HCT116 (cell line): ENCODE data around the gene KCTD18. TPM values are rescaled to one million over a fixed set of nuclear protein-coding genes. Genes with fewer than 3 reads are reported as not detected.

ENCODE experiments used
- ATAC-seq: fragments of 200-7000 bp; cut with Tn5 transposase; 2 replicates; pipeline ENCODE4 v1.9.1; 2020; ENCODE audit warnings: mild to moderate bottlenecking, moderate library complexity
- BruUV-seq: library from RNA; stranded (reverse); fragments of 400-500 nt; replicated peaks from 2 replicates; lab custom pipeline; 2021; lab: Mats Ljungman, UMichigan
- CTCF ChIA-PET: fragments of 300-600 bp; sonication (Branson Sonifier 250); formaldehyde crosslinking; loops from one replicate; lab custom pipeline; 2021; ENCODE audit warnings: antibody characterized with exemption; lab: Charles Lee
- POLR2A ChIA-PET: fragments of 300-600, 350-600 bp; sonication (Branson Sonifier 250); formaldehyde crosslinking; loops from one replicate; lab custom pipeline; 2021; ENCODE audit warnings: antibody characterized with exemption; lab: Charles Lee
- RAD21 ChIA-PET, 2 experiments: fragments of 300-600 bp; sonication (Branson Sonifier 250); formaldehyde crosslinking; loops; one replicate each; lab custom pipeline; 2023; ENCODE audit warnings: low total read pairs in 2 of 2; ENCODE audit not compliant: uncharacterized antibody in 2 of 2, unreplicated experiment in 2 of 2, low non-redundant PET in 1 of 2; lab: Charles Lee
- DNase-seq: peaks from one replicate; pipeline ENCODE4 v3.0.0-alpha.2; 2010; ENCODE audit warnings: low read depth, low spot score
- H2AFZ ChIP-seq: fragments of 200-600 bp; shearing (Covaris generic), sonication (generic); 2 replicates; pipeline ENCODE4 v1.6.1; 2017; ENCODE audit warnings: low read depth, mixed run types, mixed read lengths, antibody characterized with exemption, low read length; ENCODE audit not compliant: poor library complexity, severe bottlenecking
- H3K27ac ChIP-seq: 2 replicates; pipeline ENCODE4 v1.5.1; 2012; ENCODE audit warnings: low read depth, low read length
- H3K27me3 ChIP-seq: fragments of 200-600 bp; sonication (generic); 2 replicates; pipeline ENCODE4 v1.6.1; 2016; ENCODE audit warnings: mixed run types, low read length, mixed read lengths; ENCODE audit not compliant: insufficient read depth
- H3K36me3 ChIP-seq, 2 experiments: fragments of 200-500 bp in 1 of 2; fragments of 200-600 bp in 1 of 2; sonication (Bioruptor generic) in 1 of 2; sonication (generic) in 1 of 2; 2 replicates each; pipeline versions ENCODE4 v1.5.1 to v1.6.1; 2014 to 2016; ENCODE audit warnings: low read length in 2 of 2, inconsistent platforms in 1 of 2, mixed read lengths in 1 of 2, mixed run types in 1 of 2; ENCODE audit not compliant: insufficient read depth in 2 of 2, control insufficient read depth in 1 of 2
- H3K4me1 ChIP-seq, 2 experiments: fragments of 200-600 bp in 1 of 2; sonication (generic) in 1 of 2; 2 replicates each; pipeline versions ENCODE4 v1.5.1 to v1.6.1; 2012 to 2017; ENCODE audit warnings: low read length in 2 of 2, inconsistent platforms in 1 of 2, mild to moderate bottlenecking in 1 of 2, mixed read lengths in 1 of 2, mixed run types in 1 of 2, moderate library complexity in 1 of 2; ENCODE audit not compliant: insufficient read depth in 2 of 2, control insufficient read depth in 1 of 2
- H3K4me2 ChIP-seq: fragments of 200-600 bp; sonication (generic); 2 replicates; pipeline ENCODE4 v1.6.1; 2017; ENCODE audit warnings: mixed run types, low read length, mixed read lengths
- H3K4me3 ChIP-seq, 2 experiments: fragments of 200-600 bp in 1 of 2; sonication (generic) in 1 of 2; replicated peaks in 1 of 2; 2 replicates each; pipeline ENCODE4 v1.5.1; 2011 to 2016; ENCODE audit warnings: low read length in 2 of 2, control low read depth in 1 of 2, low read depth in 1 of 2, mild to moderate bottlenecking in 1 of 2, mixed read lengths in 1 of 2, mixed run types in 1 of 2
- H3K79me2 ChIP-seq: fragments of 200-600 bp; sonication (generic); 2 replicates; pipeline ENCODE4 v1.6.1; 2017; ENCODE audit warnings: mild to moderate bottlenecking, mixed run types, low read length, moderate library complexity, mixed read lengths; ENCODE audit not compliant: insufficient read depth
- H3K9ac ChIP-seq: fragments of 200-600 bp; sonication (generic); 2 replicates; pipeline ENCODE4 v1.6.1; 2016; ENCODE audit warnings: low read length, mixed read lengths
- H3K9me2 ChIP-seq: fragments of 200-600 bp; sonication (generic), shearing (Covaris generic); 2 replicates; pipeline ENCODE4 v1.6.1; 2017; ENCODE audit warnings: mixed run types, mild to moderate bottlenecking, moderate library complexity; ENCODE audit not compliant: insufficient read depth
- H3K9me3 ChIP-seq, 2 experiments: fragments of 200-500 bp in 1 of 2; fragments of 200-600 bp in 1 of 2; sonication (Bioruptor generic) in 1 of 2; sonication (generic) in 1 of 2; 2 replicates each; pipeline ENCODE4 v1.6.1; 2014 to 2017; ENCODE audit warnings: low read length in 2 of 2, mixed read lengths in 2 of 2, inconsistent platforms in 1 of 2, low read depth in 1 of 2, mild to moderate bottlenecking in 1 of 2, mixed run types in 1 of 2, moderate library complexity in 1 of 2; ENCODE audit not compliant: control insufficient read depth in 1 of 2, insufficient read depth in 1 of 2
- H4K20me1 ChIP-seq: fragments of 200-600 bp; sonication (generic), shearing (Covaris generic); 2 replicates; pipeline ENCODE4 v1.6.1; 2017; ENCODE audit warnings: mixed run types, mild to moderate bottlenecking, moderate library complexity; ENCODE audit not compliant: insufficient read depth
- ATF3 ChIP-seq: IDR thresholded peaks from 2 replicates; pipeline ENCODE4 v1.6.1; 2012
- CBX3 ChIP-seq: IDR thresholded peaks from 2 replicates; pipeline ENCODE4 v1.6.1; 2012; ENCODE audit warnings: low read depth
- CEBPB ChIP-seq: IDR thresholded peaks from 2 replicates; pipeline ENCODE4 v1.6.1; 2012; ENCODE audit warnings: low read depth
- CTCF ChIP-seq, 3 experiments: fragments of 200-600 bp in 1 of 3; sonication (generic) in 1 of 3; IDR thresholded peaks in 2 of 3; conservative IDR thresholded peaks in 1 of 3; 2 replicates each; pipeline ENCODE4 v1.5.1; 2012 to 2017; ENCODE audit warnings: low read depth in 2 of 3, low read length in 2 of 3, antibody characterized with exemption in 1 of 3, borderline replicate concordance in 1 of 3, control low read depth in 1 of 3, mild to moderate bottlenecking in 1 of 3, mixed read lengths in 1 of 3, mixed run types in 1 of 3, moderate library complexity in 1 of 3; ENCODE audit not compliant: insufficient read depth in 1 of 3
- EGR1 ChIP-seq: IDR thresholded peaks from 2 replicates; pipeline ENCODE4 v1.6.1; 2012; ENCODE audit warnings: low read depth
- ELF1 ChIP-seq: IDR thresholded peaks from 2 replicates; pipeline ENCODE4 v1.6.1; 2012; ENCODE audit warnings: low read depth, borderline replicate concordance
- EZH2phosphoT487 ChIP-seq: fragments of 200-600 bp; IDR thresholded peaks from 2 replicates; pipeline ENCODE4 v1.6.1; 2018; ENCODE audit warnings: antibody characterized with exemption, borderline replicate concordance
- FOSL1 ChIP-seq: IDR thresholded peaks from 2 replicates; pipeline ENCODE4 v1.6.1; 2012; ENCODE audit warnings: low read depth
- JUND ChIP-seq: IDR thresholded peaks from 2 replicates; pipeline ENCODE4 v1.6.1; 2012
- MAX ChIP-seq: IDR thresholded peaks from 2 replicates; pipeline ENCODE4 v1.6.1; 2012
- POLR2A ChIP-seq: IDR thresholded peaks from 2 replicates; pipeline ENCODE4 v1.7.0; 2011; ENCODE audit warnings: borderline replicate concordance; ENCODE audit not compliant: insufficient read depth, insufficient read length; ENCODE audit errors: extremely low read depth
- RAD21 ChIP-seq: IDR thresholded peaks from 2 replicates; pipeline ENCODE4 v1.6.1; 2012; ENCODE audit warnings: low read depth, mild to moderate bottlenecking
- REST ChIP-seq: IDR thresholded peaks from 2 replicates; pipeline ENCODE4 v1.6.1; 2012; ENCODE audit warnings: low read depth
- SIN3A ChIP-seq: IDR thresholded peaks from 2 replicates; pipeline ENCODE4 v1.6.1; 2012; ENCODE audit warnings: low read depth
- SP1 ChIP-seq: IDR thresholded peaks from 2 replicates; pipeline ENCODE4 v1.6.1; 2012; ENCODE audit warnings: low read depth
- SRF ChIP-seq: IDR thresholded peaks from 2 replicates; pipeline ENCODE4 v1.6.1; 2012; ENCODE audit warnings: low read depth
- TCF7L2 ChIP-seq: IDR thresholded peaks from 2 replicates; pipeline ENCODE4 v1.7.0; 2011; ENCODE audit warnings: borderline replicate concordance, inconsistent platforms; ENCODE audit not compliant: insufficient read depth, insufficient read length; ENCODE audit errors: extremely low read depth
- ZBTB33 ChIP-seq: IDR thresholded peaks from 2 replicates; pipeline ENCODE4 v1.6.1; 2011; ENCODE audit warnings: mild to moderate bottlenecking, low read length, moderate library complexity; ENCODE audit not compliant: insufficient replicate concordance; ENCODE audit errors: extremely low read depth
- ZFX ChIP-seq: fragments of 450-650 bp; IDR thresholded peaks from 2 replicates; pipeline ENCODE4 v1.6.1; 2017
- intact Hi-C: fragments of 100-400 bp; cut with micrococcal nuclease; formaldehyde crosslinking; loops from 2 replicates; pipeline ENCODE4 v1.10.0; 2022
- total RNA-seq: library from RNA; stranded (reverse); gene quantifications from one replicate; pipeline ENCODE4 v1.2.1, GENCODE V29; 2021; ENCODE audit not compliant: unreplicated experiment

Gene KCTD18
- total RNA-seq, 1 experiment from 2014 or later, result 12.8 TPM

GRCh38 chr2:200479692-200480265 is 30.1 kb downstream of the KCTD18 start:
- H3K27me3 ChIP-seq, result no peaks in the 10 kb centered on the region
- H3K9me3 ChIP-seq, result no peaks in the 10 kb centered on the region
- intact Hi-C loops, result loop anchor here (5.0 kb wide), 1 partner anchor 177 kb away; no protein-coding TSS in a partner anchor
- H3K9me2 ChIP-seq, result no peaks in the 10 kb centered on the region
- no TSS peak for BruUV-seq
- no peak overlapping the region for H3K4me2 ChIP-seq
- no peak overlapping the region for H2AFZ ChIP-seq
- peaks cover 4 to 13% of the 10 kb centered on the region in 2 experiments; a peak in 2 of 4 replicates for H3K36me3 ChIP-seq
- no peak overlapping the region for H3K9ac ChIP-seq
- TF ChIP-seq ZBTB33, result no peak
- TF ChIP-seq SP1, result no peak
- no peak for TF ChIP-seq EZH2phosphoT487
- no peak for TF ChIP-seq ELF1
- no peak for TF ChIP-seq JUND
- no peak for TF ChIP-seq ATF3
- TF ChIP-seq EGR1, result no peak
- no peak for TF ChIP-seq ZFX
- no peak for TF ChIP-seq TCF7L2
- no peak for TF ChIP-seq CEBPB
- TF ChIP-seq SIN3A, result no peak
- TF ChIP-seq FOSL1, result no peak
- no peak for TF ChIP-seq REST
- no peak for TF ChIP-seq SRF
- no peak for TF ChIP-seq RAD21
- no peak for TF ChIP-seq MAX
- TF ChIP-seq CTCF (IDR thresholded peaks at IDR 0.05 in 2 of 3, conservative IDR thresholded peaks at IDR 0.05 in 1 of 3; ENCODE audit: borderline replicate concordance in 1 of 3, insufficient read depth in 1 of 3, low read depth in 2 of 3, low read length in 2 of 3), result no peak
- TF ChIP-seq CBX3, result no peak
- TF ChIP-seq POLR2A, result no peak
- ChIA-PET POLR2A (no interaction called here), CTCF (interaction anchor here (0.7 to 7.3 kb wide), 4 partner anchors 224 to 506 kb away, joined by 4 to 64 read pairs (median 33); no protein-coding TSS in a partner anchor), RAD21 (no interaction called here)
- ATAC-seq, result no peak
- H3K79me2 ChIP-seq, result no peaks in the 10 kb centered on the region
- H3K4me1 ChIP-seq, result peaks cover 0 to 26% of the 10 kb centered on the region in 2 experiments; a peak in 2 of 4 replicates
- no peak overlapping the region for H3K27ac ChIP-seq
- no peaks in the 10 kb centered on the region for H4K20me1 ChIP-seq
- no peak for DNase-seq
- no peak overlapping the region for H3K4me3 ChIP-seq
